Hepatocyte (in vitro differentiated cells): ENCODE measurements around the gene LINS1. TPM values are rescaled to one million over a fixed set of nuclear protein-coding genes. Genes with fewer than 3 reads are reported as not detected.

Source experiments
- DNase-seq: peaks from one replicate; pipeline ENCODE4 v3.0.0-alpha.2; 2016; ENCODE audit warnings: low spot score
- H2AFZ ChIP-seq: fragments of 200-600 bp; sonication (generic); 2 replicates; pipeline ENCODE4 v1.6.0; 2016; ENCODE audit warnings: antibody characterized with exemption, mild to moderate bottlenecking
- H3K27ac ChIP-seq: fragments of 200-600 bp; sonication (generic); 2 replicates; pipeline ENCODE4 v1.5.1; 2016; ENCODE audit warnings: mild to moderate bottlenecking
- H3K27me3 ChIP-seq: fragments of 200-600 bp; sonication (generic); 2 replicates; pipeline ENCODE4 v1.6.1; 2016
- H3K36me3 ChIP-seq: fragments of 200-600 bp; sonication (generic); replicated peaks from 2 replicates; pipeline ENCODE4 v1.5.1; 2016; ENCODE audit warnings: low read depth; ENCODE audit not compliant: insufficient read depth
- H3K4me1 ChIP-seq: fragments of 200-600 bp; sonication (generic); 2 replicates; pipeline ENCODE4 v1.5.1; 2016; ENCODE audit warnings: mild to moderate bottlenecking, moderate library complexity; ENCODE audit not compliant: insufficient read depth
- H3K4me2 ChIP-seq: fragments of 200-600 bp; sonication (generic); 2 replicates; pipeline ENCODE4 v1.6.0; 2016
- H3K4me3 ChIP-seq: fragments of 200-600 bp; sonication (generic); 2 replicates; pipeline ENCODE4 v1.5.1; 2016; ENCODE audit warnings: mild to moderate bottlenecking
- H3K79me2 ChIP-seq: fragments of 200-600 bp; sonication (generic); 2 replicates; pipeline ENCODE4 v1.6.0; 2017; ENCODE audit warnings: mild to moderate bottlenecking
- H3K9me2 ChIP-seq: fragments of 200-600 bp; sonication (generic); replicated peaks from 2 replicates; pipeline ENCODE4 v1.6.0; 2017; ENCODE audit warnings: mild to moderate bottlenecking; ENCODE audit not compliant: insufficient read depth
- H3K9me3 ChIP-seq: fragments of 200-600 bp; sonication (generic); 2 replicates; pipeline ENCODE4 v1.5.1; 2016; ENCODE audit warnings: low read depth, mild to moderate bottlenecking
- H4K20me1 ChIP-seq: fragments of 200-600 bp; sonication (generic); 2 replicates; pipeline ENCODE4 v1.6.0; 2016; ENCODE audit warnings: mild to moderate bottlenecking; ENCODE audit not compliant: insufficient read depth, poor library complexity, severe bottlenecking
- EZH2 ChIP-seq: fragments of 200-600 bp; sonication (generic); IDR thresholded peaks from 2 replicates; pipeline ENCODE4 v1.6.1; 2016; ENCODE audit warnings: antibody characterized with exemption, mild to moderate bottlenecking, borderline replicate concordance
- EZH2phosphoT487 ChIP-seq: fragments of 200-600 bp; sonication (generic); IDR thresholded peaks from one replicate; pipeline ENCODE4 v1.6.1; 2018; ENCODE audit warnings: antibody characterized with exemption, mild to moderate bottlenecking, low read depth, moderate library complexity; ENCODE audit not compliant: unreplicated experiment, severe bottlenecking
- WGBS: methylation state at CpG from one replicate; pipeline ENCODE4 v1.1.6; 2016; ENCODE audit warnings: low lambda C conversion rate; ENCODE audit errors: missing lambda C conversion rate; 5-methylcytosine and 5-hydroxymethylcytosine counted together
- polyA plus RNA-seq: library from polyadenylated mRNA; unstranded; fragments of >200 nt; fragmentation: Nextera tagmentation; extraction: Ambion mirVana; gene quantifications from 2 replicates; pipeline ENCODE4 v1.2.1, GENCODE V29; 2016
- total RNA-seq: library from RNA; depleted of rRNA; stranded (reverse); fragments of >200 nt; gene quantifications from 2 replicates; pipeline ENCODE4 v1.2.3, GENCODE V29; 2014
- TF ChIP-seq, protein P1 (sequence below): fragments of 200-600 bp; sonication (generic); IDR thresholded peaks from 2 replicates; pipeline ENCODE4 v1.5.1; 2016; ENCODE audit warnings: antibody characterized with exemption, mild to moderate bottlenecking; ENCODE audit not compliant: poor library complexity

The LINS1 gene
- total and polyA plus RNA-seq, 2 experiments from 2014 or later = 8.1 to 26.3 TPM

DNA sequence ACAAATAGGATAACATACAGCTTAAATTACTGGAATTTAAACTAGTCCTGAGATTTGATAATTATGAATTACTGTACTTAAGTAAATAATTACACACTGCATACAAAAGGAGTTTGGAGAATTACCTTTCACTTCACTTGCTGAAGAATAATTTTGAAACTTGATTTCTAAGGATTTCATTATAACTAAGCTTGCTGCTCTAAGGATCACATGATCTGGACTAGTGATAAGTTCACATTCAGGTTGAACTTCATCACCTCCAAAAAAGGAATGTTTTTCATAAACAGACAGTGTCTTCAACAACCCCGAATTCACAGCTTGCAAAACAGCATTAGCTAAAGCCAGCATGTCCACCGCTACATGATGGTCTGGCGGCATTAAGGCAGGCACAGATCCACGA is 28.5 kb downstream of the LINS1 start:
- Histone ChIP-seq H2AFZ (no peak overlapping the region), H3K9me3 (no peaks in the 10 kb centered on the region), H3K27me3 (no peaks in the 10 kb centered on the region), H3K79me2 (no peaks in the 10 kb centered on the region), H3K36me3 (no peaks in the 10 kb centered on the region), H3K4me2 (no peak overlapping the region), H3K9me2 (no peaks in the 10 kb centered on the region), H3K4me1 (no peaks in the 10 kb centered on the region), H3K4me3 (no peak overlapping the region), H3K27ac (no peak overlapping the region), H4K20me1 (no peaks in the 10 kb centered on the region)
- DNase-seq = no peak
- no peak for TF ChIP-seq EZH2
- TF ChIP-seq, protein P1, sequence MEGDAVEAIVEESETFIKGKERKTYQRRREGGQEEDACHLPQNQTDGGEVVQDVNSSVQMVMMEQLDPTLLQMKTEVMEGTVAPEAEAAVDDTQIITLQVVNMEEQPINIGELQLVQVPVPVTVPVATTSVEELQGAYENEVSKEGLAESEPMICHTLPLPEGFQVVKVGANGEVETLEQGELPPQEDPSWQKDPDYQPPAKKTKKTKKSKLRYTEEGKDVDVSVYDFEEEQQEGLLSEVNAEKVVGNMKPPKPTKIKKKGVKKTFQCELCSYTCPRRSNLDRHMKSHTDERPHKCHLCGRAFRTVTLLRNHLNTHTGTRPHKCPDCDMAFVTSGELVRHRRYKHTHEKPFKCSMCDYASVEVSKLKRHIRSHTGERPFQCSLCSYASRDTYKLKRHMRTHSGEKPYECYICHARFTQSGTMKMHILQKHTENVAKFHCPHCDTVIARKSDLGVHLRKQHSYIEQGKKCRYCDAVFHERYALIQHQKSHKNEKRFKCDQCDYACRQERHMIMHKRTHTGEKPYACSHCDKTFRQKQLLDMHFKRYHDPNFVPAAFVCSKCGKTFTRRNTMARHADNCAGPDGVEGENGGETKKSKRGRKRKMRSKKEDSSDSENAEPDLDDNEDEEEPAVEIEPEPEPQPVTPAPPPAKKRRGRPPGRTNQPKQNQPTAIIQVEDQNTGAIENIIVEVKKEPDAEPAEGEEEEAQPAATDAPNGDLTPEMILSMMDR = no peak
- no peak for TF ChIP-seq EZH2phosphoT487
- 88% methylated on average over 4 of the region's 4 CpGs for WGBS

DNA sequence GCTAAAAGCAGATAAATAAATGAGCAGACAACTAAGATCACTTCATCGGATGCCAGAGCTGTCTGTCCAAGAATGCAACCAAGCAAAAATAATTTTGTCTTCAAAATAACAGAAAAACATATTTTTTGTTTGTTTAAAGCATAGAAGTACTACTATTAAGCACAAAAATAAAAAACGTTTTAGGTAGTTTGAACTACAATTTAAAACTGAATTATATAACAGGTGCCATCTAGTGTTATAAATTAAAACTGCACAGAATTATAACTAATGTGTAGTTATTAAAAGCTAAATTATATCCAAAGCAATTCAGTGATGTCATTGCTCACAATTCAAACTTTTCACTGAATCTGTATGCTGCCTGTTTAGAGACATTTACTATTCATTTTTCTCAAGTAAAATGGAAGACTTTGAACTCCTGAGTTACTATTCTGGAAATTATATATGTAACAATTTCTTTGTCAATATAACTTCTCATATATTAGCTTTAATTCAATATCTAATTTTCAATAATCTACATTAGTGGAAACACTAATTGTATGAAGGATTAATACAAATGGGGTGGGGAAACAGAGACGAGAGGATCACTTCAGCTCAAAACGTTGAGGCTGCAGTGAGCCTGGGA is 29.5 kb downstream of the LINS1 start:
- no peaks in the 10 kb centered on the region for H3K27me3 ChIP-seq
- 79% methylated on average over 4 of the region's 4 CpGs for WGBS
- no peak overlapping the region for H2AFZ ChIP-seq
- no peaks in the 10 kb centered on the region for H3K79me2 ChIP-seq
- H4K20me1 ChIP-seq = no peaks in the 10 kb centered on the region
- no peaks in the 10 kb centered on the region for H3K9me2 ChIP-seq
- TF ChIP-seq, protein P1 = peak; percentile 58
- no peak for TF ChIP-seq EZH2phosphoT487
- H3K27ac ChIP-seq = no peak overlapping the region
- H3K4me2 ChIP-seq = no peak overlapping the region
- peak; percentile 11 for DNase-seq
- H3K36me3 ChIP-seq = no peaks in the 10 kb centered on the region
- H3K4me1 ChIP-seq = no peaks in the 10 kb centered on the region
- H3K4me3 ChIP-seq = no peak overlapping the region
- H3K9me3 ChIP-seq = no peaks in the 10 kb centered on the region

DNA sequence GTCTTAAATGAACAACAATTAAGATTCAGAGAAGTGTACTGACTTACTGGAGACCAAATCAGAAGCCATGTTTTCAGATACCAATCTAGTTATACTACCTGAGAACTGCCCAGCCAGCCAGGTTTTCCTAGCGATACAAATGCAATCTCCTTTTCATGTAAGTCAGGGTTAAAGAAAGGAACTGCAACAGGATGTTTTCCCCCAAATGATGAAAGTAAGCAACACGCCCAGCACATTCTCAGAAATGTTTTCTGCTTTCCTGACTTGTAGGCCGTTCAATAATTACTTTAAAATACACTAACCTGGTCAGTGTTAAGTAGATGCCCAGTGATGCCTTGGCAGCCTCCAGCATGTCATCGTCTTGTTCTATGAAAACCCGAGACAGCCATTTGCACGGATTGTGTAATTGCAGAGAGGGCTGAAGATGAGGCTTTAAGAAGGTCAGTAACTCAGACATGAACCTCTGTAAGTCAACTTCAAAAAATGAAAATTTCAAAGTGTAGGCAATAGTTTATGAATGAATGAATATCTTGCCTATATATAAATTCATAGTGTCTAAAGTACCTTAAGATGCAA is 30.3 kb downstream of the LINS1 start:
- no peak overlapping the region for H3K27ac ChIP-seq
- no peaks in the 10 kb centered on the region for H3K36me3 ChIP-seq
- 96% methylated on average over 6 of the region's 6 CpGs for WGBS
- no peaks in the 10 kb centered on the region for H3K79me2 ChIP-seq
- no peaks in the 10 kb centered on the region for H3K27me3 ChIP-seq
- TF ChIP-seq, protein P1 = no peak
- TF ChIP-seq EZH2phosphoT487 (no peak), EZH2 (no peak)
- H4K20me1 ChIP-seq = no peaks in the 10 kb centered on the region
- no peaks in the 10 kb centered on the region for H3K4me1 ChIP-seq
- H3K4me2 ChIP-seq = no peak overlapping the region
- H3K9me2 ChIP-seq = no peaks in the 10 kb centered on the region
- no peak for DNase-seq
- H2AFZ ChIP-seq = no peak overlapping the region
- H3K4me3 ChIP-seq = no peak overlapping the region
- H3K9me3 ChIP-seq = no peaks in the 10 kb centered on the region
